HL-60 (cell line): ENCODE measurements around the gene ZCCHC2.

Source experiments
- DNase-seq, 2 experiments: peaks; one replicate each; pipeline ENCODE4 v3.0.0-alpha.2; 2010 to 2020; ENCODE audit warnings: low read depth in 1 of 2, low spot score in 1 of 2
- H3K27ac ChIP-seq: fragments of 250-450 bp; sonication (Bioruptor Pico); replicated peaks from 2 replicates; pipeline ENCODE4 v1.5.1; 2020; ENCODE audit warnings: mild to moderate bottlenecking, moderate library complexity
- H3K27me3 ChIP-seq: fragments of 250-450 bp; sonication (Bioruptor Pico); 2 replicates; pipeline ENCODE4 v1.5.1; 2021; ENCODE audit warnings: mild to moderate bottlenecking, moderate library complexity; ENCODE audit not compliant: insufficient read depth, poor library complexity, severe bottlenecking
- H3K4me3 ChIP-seq: replicated peaks from 2 replicates; pipeline ENCODE4 v1.5.1; 2011; ENCODE audit warnings: mild to moderate bottlenecking, control low read depth, low read length; ENCODE audit not compliant: insufficient read depth
- GABPA ChIP-seq: IDR thresholded peaks from 2 replicates; pipeline ENCODE4 v1.6.1; 2012; ENCODE audit warnings: low read depth
- POLR2AphosphoS5 ChIP-seq: IDR thresholded peaks from 2 replicates; pipeline ENCODE4 v1.6.1; 2012; ENCODE audit warnings: low read depth
- SPI1 ChIP-seq: IDR thresholded peaks from 2 replicates; pipeline ENCODE4 v1.6.1; 2012; ENCODE audit warnings: low read depth, mild to moderate bottlenecking, borderline replicate concordance
- TF ChIP-seq, protein P1 (sequence below): IDR thresholded peaks from 2 replicates; pipeline ENCODE4 v1.6.1; 2012; ENCODE audit warnings: low read depth; ENCODE audit not compliant: insufficient replicate concordance
- TF ChIP-seq, protein P2 (sequence below): IDR thresholded peaks from one replicate; pipeline ENCODE4 v1.5.1; 2011; ENCODE audit warnings: low read length, control low read depth, inconsistent platforms; ENCODE audit not compliant: insufficient read depth

ZCCHC2 gene

DNA sequence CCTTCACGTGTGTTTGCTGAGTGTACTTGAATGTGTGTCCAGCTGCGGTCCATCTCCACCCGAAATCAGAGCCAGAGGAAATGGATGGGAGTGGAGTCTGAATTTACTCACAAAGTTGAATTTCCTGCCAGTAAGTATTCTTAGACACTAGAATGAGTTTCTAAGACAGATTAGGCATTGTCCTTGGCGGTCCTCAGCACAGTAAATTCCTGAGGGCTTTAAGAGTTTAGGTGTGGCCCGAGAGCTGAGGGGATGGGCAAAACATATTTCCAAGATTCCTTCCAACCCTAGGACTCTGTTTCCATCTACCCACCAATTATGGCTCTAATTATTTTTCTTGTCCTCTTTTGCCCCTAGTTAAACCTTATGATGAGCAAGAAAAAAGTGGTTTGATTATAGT lies 102.2 kb downstream of the ZCCHC2 start:
- Histone ChIP-seq H3K27me3 (no peaks in the 10 kb centered on the region), H3K4me3 (no peak overlapping the region), H3K27ac (no peak overlapping the region)
- no peak for DNase-seq
- no peak for TF ChIP-seq GABPA
- TF ChIP-seq SPI1 = no peak
- TF ChIP-seq, protein P1, sequence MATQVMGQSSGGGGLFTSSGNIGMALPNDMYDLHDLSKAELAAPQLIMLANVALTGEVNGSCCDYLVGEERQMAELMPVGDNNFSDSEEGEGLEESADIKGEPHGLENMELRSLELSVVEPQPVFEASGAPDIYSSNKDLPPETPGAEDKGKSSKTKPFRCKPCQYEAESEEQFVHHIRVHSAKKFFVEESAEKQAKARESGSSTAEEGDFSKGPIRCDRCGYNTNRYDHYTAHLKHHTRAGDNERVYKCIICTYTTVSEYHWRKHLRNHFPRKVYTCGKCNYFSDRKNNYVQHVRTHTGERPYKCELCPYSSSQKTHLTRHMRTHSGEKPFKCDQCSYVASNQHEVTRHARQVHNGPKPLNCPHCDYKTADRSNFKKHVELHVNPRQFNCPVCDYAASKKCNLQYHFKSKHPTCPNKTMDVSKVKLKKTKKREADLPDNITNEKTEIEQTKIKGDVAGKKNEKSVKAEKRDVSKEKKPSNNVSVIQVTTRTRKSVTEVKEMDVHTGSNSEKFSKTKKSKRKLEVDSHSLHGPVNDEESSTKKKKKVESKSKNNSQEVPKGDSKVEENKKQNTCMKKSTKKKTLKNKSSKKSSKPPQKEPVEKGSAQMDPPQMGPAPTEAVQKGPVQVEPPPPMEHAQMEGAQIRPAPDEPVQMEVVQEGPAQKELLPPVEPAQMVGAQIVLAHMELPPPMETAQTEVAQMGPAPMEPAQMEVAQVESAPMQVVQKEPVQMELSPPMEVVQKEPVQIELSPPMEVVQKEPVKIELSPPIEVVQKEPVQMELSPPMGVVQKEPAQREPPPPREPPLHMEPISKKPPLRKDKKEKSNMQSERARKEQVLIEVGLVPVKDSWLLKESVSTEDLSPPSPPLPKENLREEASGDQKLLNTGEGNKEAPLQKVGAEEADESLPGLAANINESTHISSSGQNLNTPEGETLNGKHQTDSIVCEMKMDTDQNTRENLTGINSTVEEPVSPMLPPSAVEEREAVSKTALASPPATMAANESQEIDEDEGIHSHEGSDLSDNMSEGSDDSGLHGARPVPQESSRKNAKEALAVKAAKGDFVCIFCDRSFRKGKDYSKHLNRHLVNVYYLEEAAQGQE = no peak
- TF ChIP-seq, protein P2, sequence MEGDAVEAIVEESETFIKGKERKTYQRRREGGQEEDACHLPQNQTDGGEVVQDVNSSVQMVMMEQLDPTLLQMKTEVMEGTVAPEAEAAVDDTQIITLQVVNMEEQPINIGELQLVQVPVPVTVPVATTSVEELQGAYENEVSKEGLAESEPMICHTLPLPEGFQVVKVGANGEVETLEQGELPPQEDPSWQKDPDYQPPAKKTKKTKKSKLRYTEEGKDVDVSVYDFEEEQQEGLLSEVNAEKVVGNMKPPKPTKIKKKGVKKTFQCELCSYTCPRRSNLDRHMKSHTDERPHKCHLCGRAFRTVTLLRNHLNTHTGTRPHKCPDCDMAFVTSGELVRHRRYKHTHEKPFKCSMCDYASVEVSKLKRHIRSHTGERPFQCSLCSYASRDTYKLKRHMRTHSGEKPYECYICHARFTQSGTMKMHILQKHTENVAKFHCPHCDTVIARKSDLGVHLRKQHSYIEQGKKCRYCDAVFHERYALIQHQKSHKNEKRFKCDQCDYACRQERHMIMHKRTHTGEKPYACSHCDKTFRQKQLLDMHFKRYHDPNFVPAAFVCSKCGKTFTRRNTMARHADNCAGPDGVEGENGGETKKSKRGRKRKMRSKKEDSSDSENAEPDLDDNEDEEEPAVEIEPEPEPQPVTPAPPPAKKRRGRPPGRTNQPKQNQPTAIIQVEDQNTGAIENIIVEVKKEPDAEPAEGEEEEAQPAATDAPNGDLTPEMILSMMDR = no peak
- no peak for TF ChIP-seq POLR2AphosphoS5
